ELR (cell line): ENCODE results near the gene ADPRHL1.

Source experiments
- DNase-seq: peaks from one replicate; pipeline ENCODE4 v3.0.0-alpha.2; 2015; ENCODE audit warnings: low read depth

The ADPRHL1 gene

DNA sequence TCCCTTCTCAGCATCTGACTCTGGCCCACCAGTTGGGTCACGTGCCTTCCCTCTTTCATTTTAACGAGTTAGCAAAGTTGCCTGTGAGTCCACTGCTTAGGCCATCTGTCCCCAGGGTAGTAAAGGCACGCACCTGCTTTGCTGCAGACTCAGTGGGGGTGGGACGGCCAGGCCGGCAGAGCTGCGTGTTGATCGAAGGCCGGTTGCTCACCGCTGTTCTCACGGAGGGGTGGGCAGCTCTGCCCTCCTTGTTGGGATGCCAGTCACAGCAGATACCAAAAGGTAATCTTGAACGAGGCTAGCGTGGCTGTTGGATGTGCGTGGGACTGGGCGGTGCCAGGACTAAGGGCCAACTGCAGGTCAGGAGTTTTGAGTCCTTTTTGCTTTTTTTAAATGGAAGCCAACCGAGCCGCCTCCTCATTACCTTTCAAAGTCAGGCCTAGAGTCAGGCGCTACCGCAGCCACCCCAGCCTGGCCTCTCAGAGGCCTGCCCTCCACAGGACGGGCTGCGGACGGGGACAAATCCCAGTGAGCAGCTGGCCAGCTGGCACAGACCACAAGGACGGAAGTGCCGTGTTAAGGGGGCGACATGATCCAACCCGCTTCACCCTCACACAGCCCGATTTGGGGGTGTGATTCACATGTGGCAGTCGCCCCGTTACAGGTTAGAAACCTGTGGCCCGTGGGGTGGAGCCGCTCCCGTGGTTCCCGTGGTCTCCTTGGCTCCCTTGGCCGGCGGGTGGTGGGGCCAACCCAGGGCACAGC, 20.6 kb downstream of the ADPRHL1 start:
- DNase-seq: no peak

GRCh38 chr13:113431171-113431570, 22.1 kb downstream of the ADPRHL1 start:
- DNase-seq: no peak

DNA sequence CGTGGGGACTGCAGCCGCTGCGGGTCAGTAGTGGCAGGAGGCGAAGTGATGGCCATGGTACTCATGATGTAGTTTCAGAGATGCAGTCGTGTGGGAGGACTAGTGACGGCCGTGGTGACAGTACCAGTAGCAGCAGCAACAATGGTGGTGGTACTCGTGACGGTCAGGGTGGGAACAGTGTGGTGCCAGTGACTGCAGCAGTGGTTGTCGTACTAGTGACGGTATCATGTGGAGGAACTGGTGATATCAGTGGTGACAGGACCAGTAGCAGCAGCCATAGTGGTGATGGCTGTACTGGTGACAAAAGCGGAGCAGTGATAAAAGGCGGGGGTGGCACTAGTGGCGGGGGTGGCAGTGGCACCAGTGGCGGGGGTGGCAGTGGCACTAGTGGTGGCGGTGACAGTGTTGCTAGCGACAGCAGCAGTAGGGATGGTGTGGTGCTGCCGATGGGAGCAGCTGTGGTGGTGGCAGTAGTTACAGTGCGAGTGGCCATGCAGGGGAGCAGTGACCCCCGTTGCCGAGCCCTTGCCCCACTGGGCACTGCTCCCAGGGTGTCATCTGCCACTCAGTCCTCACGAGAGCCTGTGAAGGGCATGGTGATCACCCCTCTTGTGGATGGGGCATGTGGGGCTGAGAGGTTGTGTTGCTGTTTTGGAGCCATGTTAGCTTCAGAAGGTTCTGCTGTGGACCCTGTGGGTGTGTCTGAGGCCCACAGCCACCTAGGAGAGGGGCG, 22.7 kb downstream of the ADPRHL1 start:
- no peak for DNase-seq

GRCh38 chr13:113429608-113429985, 23.7 kb downstream of the ADPRHL1 start:
- no peak for DNase-seq

DNA sequence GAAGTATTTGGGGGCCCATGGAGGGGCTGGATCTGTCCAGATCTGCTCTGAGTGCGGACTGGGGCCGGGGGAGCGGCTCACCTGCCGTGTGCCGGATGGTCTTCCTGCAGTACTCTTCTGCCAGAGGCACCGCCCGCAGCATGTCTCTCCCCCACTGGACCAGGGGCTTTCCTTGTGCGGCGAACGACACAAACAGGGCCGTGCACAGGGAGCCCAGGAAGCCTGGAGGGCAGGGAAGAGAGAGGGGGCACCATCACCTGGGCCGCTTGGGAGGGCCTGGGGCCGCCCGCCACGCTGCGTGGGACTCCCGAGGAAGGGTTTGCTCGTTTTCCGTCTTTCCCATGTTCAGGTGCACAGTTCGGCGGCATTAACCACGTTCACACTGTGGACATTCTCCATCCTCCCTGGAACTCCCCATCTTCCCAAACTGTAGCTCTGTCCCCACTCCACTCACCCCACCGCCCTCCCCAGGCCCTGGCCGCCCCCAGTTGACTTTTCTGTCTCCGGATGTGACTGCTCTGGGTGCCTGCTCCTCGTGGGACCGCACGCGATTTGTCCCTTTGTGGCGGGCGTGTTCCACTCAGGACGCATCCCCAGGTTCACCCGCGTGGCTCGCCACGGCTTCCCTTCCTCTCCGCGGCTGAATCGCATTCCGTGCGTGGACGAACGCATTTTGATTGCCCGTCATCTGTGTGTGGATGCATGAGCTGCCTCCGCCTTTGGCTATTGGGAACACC, 24.2 kb downstream of the ADPRHL1 start:
- DNase-seq: no peak

- DNase-seq: no peak
These were observed 24.8 kb downstream of the ADPRHL1 start for GRCh38 chr13:113428469-113428865.

DNA sequence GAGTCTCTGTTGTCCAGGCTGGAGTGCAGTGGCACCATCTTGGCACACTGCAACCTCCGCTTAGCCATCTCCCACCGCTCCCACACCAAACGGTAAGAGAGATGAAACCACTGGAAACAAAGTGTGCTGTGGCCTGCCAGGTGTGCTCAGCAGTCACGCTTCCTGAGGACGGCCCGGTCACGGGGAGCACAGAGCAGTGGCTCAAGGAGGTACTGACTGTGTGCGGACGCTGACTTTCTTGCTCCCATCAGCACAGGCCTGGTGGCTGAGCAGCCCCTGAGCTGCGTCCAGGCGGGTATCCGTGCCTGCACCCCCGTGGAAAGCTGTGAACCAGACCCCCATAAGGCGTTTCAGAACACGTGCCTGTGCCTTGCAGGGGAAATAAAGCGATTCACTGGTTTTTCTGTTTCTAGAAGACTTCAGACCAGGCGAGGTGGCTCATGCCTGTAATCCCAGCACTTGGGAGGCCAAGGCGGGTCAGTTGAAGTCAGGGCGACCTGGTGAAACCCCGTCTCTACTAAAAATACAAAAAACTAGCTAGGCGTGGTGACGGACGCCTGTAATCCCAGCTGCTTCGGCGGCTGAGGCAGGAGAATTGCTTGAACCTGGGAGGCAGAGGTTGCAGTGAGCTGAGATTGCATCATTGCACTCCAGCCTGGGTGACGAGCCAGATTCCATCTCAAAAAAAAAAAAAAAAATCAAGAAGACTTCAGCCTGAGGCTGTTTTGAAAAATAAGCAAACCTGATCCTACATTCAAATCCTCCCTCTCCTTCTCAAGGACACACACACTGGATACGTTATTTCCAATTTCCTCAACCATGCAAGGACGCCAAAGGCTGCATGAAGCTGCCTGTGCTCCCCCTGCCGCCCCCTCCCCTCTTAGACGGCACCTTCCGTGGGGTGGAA, 25.5 kb downstream of the ADPRHL1 start:
- no peak for DNase-seq

- no peak for DNase-seq
These were observed 26.7 kb downstream of the ADPRHL1 start for GRCh38 chr13:113426591-113426986.

DNA sequence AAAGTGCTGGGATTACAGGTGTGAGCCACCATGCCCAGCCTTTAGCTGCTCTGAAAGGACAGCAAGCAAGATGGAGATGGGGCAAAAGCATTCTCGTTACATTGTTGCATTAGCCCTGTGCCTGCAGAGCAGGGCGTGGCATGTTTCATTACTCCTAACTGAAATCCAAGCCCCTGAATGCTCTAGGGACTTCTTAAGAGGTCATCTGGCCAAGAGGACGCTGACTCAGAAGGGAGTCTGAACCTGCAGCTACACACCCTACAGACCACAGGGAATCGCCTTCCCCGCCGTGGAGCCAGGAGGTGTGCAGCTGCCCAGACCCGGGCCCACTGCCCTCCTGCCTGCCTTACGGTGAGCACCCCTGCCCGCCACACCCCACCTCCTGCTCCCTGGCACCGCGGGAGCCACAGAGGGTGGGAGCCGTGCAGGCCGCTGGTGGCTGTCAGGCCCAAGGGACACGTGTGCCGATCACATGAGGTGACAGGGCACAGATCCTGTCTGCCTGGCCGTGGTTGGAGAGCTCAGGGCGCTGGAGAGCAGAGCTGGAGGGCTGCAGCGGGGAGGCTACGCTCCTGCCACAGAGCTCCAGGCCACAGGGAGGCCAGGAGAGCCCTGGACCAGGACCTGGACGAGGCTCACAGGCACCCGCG, 27.2 kb downstream of the ADPRHL1 start:
- peak; percentile 22 for DNase-seq

- no peak for DNase-seq
These were observed 29.6 kb downstream of the ADPRHL1 start for GRCh38 chr13:113423520-113424163.

GRCh38 chr13:113422807-113423519, 30.3 kb downstream of the ADPRHL1 start:
- no peak for DNase-seq

- no peak for DNase-seq
These were observed 31.5 kb downstream of the ADPRHL1 start for GRCh38 chr13:113421673-113422270.

DNA sequence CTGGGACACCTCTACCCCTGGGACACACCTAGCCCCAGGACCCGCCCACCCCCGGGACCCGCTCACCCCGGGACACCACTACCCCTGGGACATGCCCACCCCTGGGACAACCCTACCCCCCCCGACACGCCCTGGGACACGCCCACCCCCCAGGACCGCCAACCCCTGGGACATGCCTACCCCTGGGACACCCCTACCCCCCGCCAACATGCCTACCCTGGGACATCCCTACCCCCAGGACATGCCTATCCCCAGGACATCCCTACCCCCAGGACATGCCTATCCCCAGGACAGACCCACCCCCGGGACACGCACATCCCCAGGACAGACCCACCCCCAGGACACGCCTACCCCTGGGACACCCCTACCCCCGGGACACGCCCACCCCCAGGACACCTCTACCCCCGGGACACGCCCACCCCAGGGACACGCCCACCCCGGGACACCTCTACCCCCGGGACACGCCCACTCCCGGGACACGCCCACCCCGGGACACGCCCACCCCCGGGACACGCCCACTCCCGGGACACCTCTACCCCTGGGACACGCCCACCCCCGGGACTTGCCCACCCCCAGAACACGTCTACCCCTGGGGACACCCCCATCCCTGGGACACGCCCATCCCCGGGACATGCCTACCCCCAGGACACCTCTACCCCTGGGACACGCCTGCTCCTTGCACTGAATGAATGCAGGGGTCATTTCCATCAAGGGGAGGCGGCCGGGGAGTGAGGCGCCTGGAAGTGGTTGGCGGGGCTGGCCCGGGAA, 32.3 kb downstream of the ADPRHL1 start:
- peak; percentile 21 for DNase-seq

- no peak for DNase-seq
These were observed 33.1 kb downstream of the ADPRHL1 start for GRCh38 chr13:113420232-113420631.

GRCh38 chr13:113419531-113420193, 33.6 kb downstream of the ADPRHL1 start:
- no peak for DNase-seq

- DNase-seq: no peak
These were observed 34.6 kb downstream of the ADPRHL1 start for GRCh38 chr13:113418722-113419049.

DNA sequence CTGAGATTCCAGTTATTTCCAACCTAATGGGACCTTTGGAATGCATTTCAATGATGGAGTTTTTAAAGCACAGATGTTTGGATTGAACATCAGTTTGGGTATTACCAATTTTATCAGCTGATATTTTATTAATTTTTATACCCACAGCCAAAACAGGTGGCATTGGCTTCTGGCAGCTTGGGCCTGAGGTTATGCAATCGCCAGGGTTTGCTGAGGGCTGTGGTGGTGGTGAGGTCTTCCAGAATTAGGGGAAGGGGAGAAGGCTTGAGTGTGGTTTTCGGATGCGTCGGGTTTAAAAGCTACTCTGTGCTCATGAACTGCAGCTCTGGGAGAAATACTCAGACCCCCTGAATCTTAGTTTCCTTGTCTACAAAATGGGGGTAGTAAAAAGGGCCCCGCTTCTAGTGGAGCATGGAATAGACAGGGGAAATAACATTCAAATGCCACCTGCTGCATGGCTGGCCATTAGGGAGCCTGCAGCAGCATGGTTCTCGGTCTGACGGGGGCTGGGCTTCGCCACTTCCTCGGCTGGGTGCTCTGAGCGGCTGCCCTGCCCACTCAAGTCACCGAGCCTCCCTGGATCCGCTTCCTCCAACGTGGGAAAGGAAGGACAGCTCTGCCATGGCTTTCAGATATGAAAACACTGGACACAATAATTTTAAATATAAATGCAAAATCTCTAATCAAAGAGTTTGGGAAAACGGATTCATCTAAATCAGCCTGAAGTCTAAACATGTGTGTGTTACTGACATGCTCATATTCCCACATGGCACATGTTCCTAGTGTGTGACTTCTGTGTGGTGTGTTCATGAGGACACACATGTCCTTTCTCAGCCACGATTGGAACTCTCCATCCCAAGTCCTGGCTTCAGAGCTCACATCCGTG, 35.2 kb downstream of the ADPRHL1 start:
- DNase-seq: no peak
